K562 (cell line): Measurements from ENCODE around the gene PPFIA3. TPM values are rescaled to one million over a fixed set of nuclear protein-coding genes. Genes with fewer than 3 reads are reported as not detected.
A peak's percentile ranks its signal among the peaks of the same experiment; 100 is the strongest.

Experiments used
- DIDO1 ChIP-seq: fragments of 450-650 bp; IDR thresholded peaks from 2 replicates; pipeline ENCODE4 v1.6.1; 2016; ENCODE audit warnings: low read depth, missing biosample characterization, missing genetic modification characterization
- E2F4 ChIP-seq: sonication (generic); formaldehyde crosslinking; IDR thresholded peaks from 2 replicates; pipeline ENCODE4 v1.8.0; 2022; ENCODE audit warnings: mild to moderate bottlenecking, low read depth, missing genetic modification reagents
- ELK1 ChIP-seq: sonication (generic); formaldehyde crosslinking; IDR thresholded peaks from 2 replicates; pipeline ENCODE4 v1.8.1; 2022; ENCODE audit warnings: missing genetic modification reagents
- MCM3 ChIP-seq: fragments of 450-650 bp; IDR thresholded peaks from 2 replicates; pipeline ENCODE4 v1.6.1; 2016
- MTA1 ChIP-seq: fragments of 450-650 bp; IDR thresholded peaks from 2 replicates; pipeline ENCODE4 v1.6.1; 2017; ENCODE audit warnings: borderline replicate concordance
- NKRF ChIP-seq: fragments of 450-650 bp; IDR thresholded peaks from 2 replicates; pipeline ENCODE4 v1.6.1; 2016; ENCODE audit warnings: borderline replicate concordance
- NR0B1 ChIP-seq: fragments of 450-650 bp; IDR thresholded peaks from one replicate; pipeline ENCODE4 v1.6.1; 2018; ENCODE audit warnings: mild to moderate bottlenecking, moderate library complexity; ENCODE audit not compliant: partially characterized antibody
- NUFIP1 ChIP-seq: fragments of 450-650 bp; IDR thresholded peaks from 2 replicates; pipeline ENCODE4 v1.6.1; 2018; ENCODE audit not compliant: partially characterized antibody
- PML ChIP-seq: IDR thresholded peaks from 2 replicates; pipeline ENCODE4 v1.6.1; 2012; ENCODE audit warnings: low read length, inconsistent platforms
- POLR2A ChIP-seq: fragments of 450-650 bp; conservative IDR thresholded peaks from 2 replicates; pipeline ENCODE4 v1.6.1; 2016
- RBM14 ChIP-seq: fragments of 200-400 bp; formaldehyde crosslinking; IDR thresholded peaks from 2 replicates; pipeline ENCODE4 v1.6.1; 2018; ENCODE audit warnings: low read depth, mild to moderate bottlenecking, low read length, moderate library complexity, borderline replicate concordance; ENCODE audit not compliant: insufficient read depth
- TAF7 ChIP-seq: fragments of 450-650 bp; IDR thresholded peaks from 2 replicates; pipeline ENCODE4 v1.6.1; 2016; ENCODE audit warnings: missing genetic modification characterization, missing compliant biosample characterization
- THAP12 ChIP-seq: fragments of 250-450 bp; sonication (Bioruptor Pico); IDR thresholded peaks from 2 replicates; pipeline ENCODE4 v1.9.0; 2021; ENCODE audit warnings: mild to moderate bottlenecking, inconsistent platforms
- ZNF263 ChIP-seq: sonication (generic); formaldehyde crosslinking; IDR thresholded peaks from 2 replicates; pipeline ENCODE4 v1.8.0; 2022; ENCODE audit warnings: mild to moderate bottlenecking, missing genetic modification reagents, borderline replicate concordance
- ZNF511 ChIP-seq: sonication (generic); formaldehyde crosslinking; IDR thresholded peaks from 2 replicates; pipeline ENCODE4 v1.8.0; 2022; ENCODE audit warnings: mild to moderate bottlenecking, missing genetic modification reagents
- ZNF655 ChIP-seq: fragments of 250-450 bp; sonication (Bioruptor Pico); IDR thresholded peaks from 2 replicates; pipeline ENCODE4 v1.5.0; 2021
- ZNF76 ChIP-seq: fragments of 250-450 bp; sonication (Bioruptor Pico); IDR thresholded peaks from 2 replicates; pipeline ENCODE4 v1.4.0; 2020; ENCODE audit warnings: mild to moderate bottlenecking, moderate library complexity, borderline replicate concordance
- ZSCAN29 ChIP-seq: fragments of 450-650 bp; IDR thresholded peaks from 2 replicates; pipeline ENCODE4 v1.6.1; 2017
- polyA plus RNA-seq, 8 experiments: library from polyadenylated mRNA; depleted of rRNA in 4 of 8; stranded (reverse) in 5 of 8; unstranded in 3 of 8; fragments of >200 nt; fragmentation: Nextera tagmentation in 2 of 8; fragmentation: Illumina TruSeq in 1 of 8; extraction: Ambion mirVana in 2 of 8; extraction: Trizol in 1 of 8; gene quantifications; 2 replicates each; pipeline versions ENCODE4 v1.2.1 to v1.2.3, GENCODE V29; 2011 to 2014; ENCODE audit warnings: inconsistent platforms in 1 of 8, missing spikeins in 1 of 8
- total RNA-seq, 7 experiments: library from RNA; depleted of rRNA in 6 of 7; stranded (reverse); fragments of >200 nt in 6 of 7; fragmentation: Illumina TruSeq in 2 of 7; extraction: Trizol in 2 of 7; gene quantifications; 2 replicates each; pipeline versions ENCODE4 v1.2.1 to v1.2.3, GENCODE V29; 2011 to 2021; ENCODE audit warnings: low replicate concordance in 1 of 7

The PPFIA3 gene
- total and polyA plus RNA-seq, 9 of the 15 experiments (the other 6 are each of a cell fraction or from before 2014, with no cell fraction given): 0.10 to 53.0 (median 17.6) TPM

- TF ChIP-seq NKRF (peak; percentile 14; the same call in 1 of the 2 replicates), MTA1 (peak; percentile 34; the same call in 1 of the 2 replicates), POLR2A (no peak), E2F4 (CRISPR knock-in tag) (no peak), MCM3 (no peak), ZNF263 (CRISPR knock-in tag) (peak; percentile 81), THAP12 (CRISPR knock-in tag) (peak; percentile 36; the same call in 1 of the 2 replicates), ELK1 (no peak), ZNF655 (CRISPR knock-in tag) (no peak), TAF7 (no peak), DIDO1 (tag) (no peak), NR0B1 (no peak), ZNF511 (no peak), ZSCAN29 (no peak), ZNF76 (CRISPR knock-in tag) (no peak), NUFIP1 (no peak), RBM14 (no peak), PML (no peak)
Observed at GRCh38 chr19:49155820-49156346, 36.5 kb downstream of the PPFIA3 start (continued).
